CD4-positive, alpha-beta T cell treated with Interferon gamma for 1 hour (primary cell): Measurements from ENCODE around the gene MTO1.
"Not testable (repeated sequence)": the region's sequence is repeated elsewhere in the genome, so short reads cannot be mapped to it uniquely, and the experiment has no call there.

Experiments
- DNase-seq: peaks from one replicate; pipeline ENCODE4 v3.0.0-alpha.2; 2020

The MTO1 gene

DNA sequence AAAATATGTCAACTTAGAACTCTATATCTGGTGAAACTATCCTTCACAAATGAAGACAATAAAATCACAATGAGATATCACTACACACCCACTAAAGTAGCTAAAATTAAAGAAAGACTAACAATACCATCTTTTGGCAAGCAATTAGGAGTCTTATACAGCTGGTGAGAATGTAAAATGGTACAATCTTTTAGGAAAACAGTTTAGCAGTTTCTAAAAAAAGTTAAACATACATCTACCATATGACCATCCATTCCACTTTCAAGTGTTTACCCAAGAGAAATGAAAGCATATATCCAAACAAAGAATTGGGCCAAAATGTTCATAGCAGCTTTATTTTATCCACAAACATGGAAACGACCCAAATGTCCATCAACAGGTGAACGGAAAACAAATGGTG lies 73.1 kb downstream of the MTO1 start:
- no peak for DNase-seq

DNA sequence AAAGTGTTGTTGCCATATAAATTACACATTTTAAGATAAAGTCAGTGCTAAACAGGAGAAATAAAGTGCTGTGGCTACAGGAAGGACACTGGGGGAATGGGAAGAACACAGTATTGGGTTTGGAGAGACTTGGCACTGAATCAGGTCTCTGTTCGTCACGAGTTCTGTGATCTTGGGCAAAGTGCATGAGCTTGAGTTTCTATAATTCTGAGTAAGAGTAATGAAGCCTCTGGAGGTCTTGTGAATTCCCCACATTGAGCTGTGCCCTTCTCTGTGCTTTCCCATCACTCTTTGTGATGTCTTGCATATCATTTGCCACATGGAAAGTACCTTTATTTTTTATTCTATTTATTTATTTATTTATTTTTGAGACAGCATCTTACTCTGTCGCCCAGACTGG lies 76.1 kb downstream of the MTO1 start:
- DNase-seq = no peak

DNA sequence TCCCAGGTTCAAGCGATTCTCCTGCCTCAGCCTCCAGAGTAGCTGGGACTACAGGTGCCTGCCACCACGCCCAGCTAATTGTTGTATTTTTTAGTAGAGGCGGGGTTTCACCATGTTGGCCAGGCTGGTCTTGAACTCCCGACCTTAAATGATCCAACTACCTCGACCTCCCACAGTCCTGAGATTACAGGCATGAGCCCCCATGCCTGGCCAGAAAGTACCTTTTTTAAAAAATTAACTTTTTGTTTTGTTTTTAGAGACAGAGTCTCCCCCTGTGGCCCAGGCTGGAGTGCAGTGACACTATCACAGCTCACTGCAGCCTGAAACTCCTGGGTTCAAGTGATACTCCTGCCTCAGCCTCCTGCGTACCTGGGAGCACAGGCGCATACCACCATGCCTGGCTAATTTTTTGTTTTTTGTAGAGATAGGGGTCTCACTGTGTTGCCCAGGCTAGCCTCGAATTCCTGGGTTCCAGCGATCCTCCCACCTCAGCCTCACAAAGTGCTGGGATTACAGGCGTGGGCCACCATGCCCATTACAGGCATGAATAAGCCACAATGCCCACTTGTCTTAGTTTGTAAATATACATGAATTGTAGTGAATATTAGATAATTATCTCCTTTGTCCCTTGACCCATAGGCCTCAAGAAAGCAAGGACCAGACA lies 76.7 kb downstream of the MTO1 start:
- DNase-seq = no peak

DNA sequence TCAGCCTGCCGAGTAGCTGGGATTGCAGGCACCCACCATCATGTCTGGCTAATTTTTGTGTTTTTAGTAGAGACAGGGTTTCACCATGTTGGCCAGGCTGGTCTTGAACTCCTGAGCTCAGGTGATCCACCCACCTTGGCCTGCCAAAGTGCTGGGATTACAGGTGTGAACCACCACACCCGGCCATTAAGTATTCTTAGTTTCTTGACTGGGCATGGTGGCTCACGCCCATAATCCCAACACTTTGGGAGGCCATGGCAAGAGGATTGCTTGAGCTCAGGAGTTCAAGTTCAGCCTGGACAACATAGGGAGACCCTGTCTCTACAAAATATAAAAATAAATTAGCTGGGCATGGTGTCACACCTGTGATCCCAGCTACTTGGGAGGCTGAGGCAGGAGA lies 80.9 kb downstream of the MTO1 start:
- not testable (repeated sequence) for DNase-seq

DNA sequence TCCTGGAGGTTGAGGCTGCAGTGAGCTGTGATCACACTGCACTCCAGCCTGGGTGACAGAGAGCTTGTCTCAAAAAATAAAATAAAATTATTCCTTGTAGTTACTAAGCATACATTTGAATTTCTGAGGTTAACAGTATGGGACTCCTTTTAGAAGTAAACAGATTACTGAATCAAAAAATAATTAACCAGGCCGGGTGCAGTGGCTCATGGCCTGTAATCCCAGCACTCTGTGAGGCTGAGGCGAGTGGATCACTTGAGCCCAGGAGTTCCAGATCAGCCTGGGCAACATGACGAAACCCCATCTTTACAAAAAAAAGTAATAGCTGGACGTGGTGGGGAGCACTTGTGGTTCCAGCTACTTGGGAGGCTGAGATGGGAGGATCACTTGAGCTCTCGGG lies 81.4 kb downstream of the MTO1 start:
- no peak for DNase-seq

DNA sequence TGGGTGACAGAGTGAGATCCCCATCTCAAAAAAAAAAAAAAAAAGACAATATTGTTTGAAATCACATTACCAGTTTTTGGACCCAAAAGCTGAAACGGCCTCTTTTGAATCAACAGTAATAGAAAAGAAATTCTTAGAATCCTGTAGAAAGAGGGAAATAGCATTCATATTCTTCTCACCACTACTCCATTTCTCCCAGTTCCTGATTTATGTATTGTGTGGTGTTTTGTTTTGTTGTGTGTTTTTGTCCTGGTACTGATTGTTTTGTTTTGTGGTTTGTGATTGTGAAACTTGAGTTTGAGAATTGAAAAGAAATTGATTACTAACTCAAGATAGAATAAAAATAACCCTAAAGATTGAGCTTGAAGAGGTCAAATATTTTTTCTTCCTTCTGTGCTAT lies 85.5 kb downstream of the MTO1 start:
- no peak for DNase-seq

DNA sequence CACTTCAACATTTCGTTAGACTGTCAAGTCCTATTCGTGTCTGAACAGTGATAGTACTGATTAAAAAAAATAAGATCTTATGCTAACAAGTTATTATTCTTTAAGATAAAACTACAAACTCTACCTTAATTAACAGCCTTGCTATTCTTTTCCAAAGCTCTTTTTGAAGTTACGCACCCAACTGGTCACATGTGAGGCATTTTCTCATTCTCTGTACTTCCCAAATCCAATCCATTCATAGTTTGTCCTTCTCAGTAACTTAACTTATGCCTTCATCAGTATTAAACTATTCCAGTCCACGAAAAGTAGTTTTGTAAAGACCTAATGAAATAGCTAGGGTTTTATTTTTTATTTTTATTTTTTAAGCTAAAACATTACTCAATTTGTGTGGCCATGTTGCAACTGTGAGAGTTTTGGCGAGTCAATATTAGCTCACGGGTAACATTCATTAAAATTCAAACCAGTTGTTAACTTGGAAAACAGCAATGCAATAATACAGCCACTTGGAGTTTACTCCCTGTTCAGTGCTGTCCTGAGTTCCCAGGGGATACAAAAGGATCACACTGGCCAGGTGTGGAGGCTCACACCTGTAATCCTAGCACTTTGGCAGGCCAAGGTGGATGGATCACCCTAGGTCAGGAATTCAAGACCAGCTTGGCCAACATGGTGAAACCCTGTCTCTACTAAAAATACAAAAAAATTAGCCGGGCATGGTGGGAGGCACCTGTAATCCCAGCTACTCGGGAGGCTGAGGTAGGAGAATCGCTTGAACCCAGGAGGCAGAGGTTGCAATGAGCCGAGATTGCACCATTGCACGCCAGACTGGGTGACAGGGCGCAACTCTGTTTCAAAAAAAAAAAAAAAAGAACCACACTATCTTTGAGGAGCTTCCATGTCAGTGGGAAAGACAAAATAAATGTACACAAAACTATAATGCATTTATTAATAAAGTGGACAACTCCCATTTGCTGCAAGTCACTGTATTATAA lies 87.2 kb downstream of the MTO1 start:
- no peak for DNase-seq

DNA sequence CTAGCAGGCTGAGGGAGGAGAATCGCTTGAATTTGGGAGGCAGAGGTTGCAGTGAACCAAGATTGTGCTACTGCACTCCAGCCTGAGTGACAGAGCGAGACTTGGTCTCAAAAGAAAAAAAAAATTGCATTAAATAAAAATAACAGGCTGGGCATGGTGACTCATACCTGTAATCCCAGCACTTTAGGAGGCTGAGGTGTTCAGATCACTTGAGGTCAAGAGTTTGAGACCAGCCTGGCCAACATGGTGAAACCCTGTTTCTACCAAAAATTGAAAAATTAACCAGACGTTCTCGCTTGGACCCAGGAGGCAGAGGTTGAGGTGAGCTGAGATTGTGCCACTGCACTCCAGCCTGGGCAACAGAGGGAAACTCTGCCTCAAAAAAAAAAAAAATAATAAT lies 89.6 kb downstream of the MTO1 start:
- not testable (repeated sequence) for DNase-seq

DNA sequence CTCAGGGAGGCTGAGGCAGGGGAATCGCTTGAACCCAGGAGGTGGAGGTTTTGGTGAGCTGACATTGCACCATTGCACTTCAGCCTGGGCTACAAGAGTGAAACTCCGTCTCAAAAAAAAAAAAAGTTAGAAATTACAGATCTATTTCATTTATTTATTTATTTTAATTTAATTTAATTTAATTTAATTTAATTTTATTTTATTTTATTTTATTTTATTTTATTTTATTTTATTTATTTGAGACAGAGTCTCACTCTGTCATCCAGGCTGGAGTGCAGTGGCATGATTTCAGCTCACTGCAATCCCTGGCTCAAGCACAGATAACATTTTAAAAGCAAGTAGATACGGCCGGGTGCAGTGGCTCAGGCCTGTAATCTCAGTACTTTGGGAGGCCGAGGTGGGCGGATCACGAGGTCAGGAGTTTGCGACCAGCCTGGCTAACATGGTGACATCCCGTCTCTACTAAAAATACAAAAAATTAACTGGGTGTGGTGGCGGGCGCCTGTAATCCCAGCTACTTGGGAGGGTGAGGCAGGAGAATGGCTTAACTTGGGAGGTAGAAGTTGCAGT lies 93.9 kb downstream of the MTO1 start:
- not testable (repeated sequence) for DNase-seq

DNA sequence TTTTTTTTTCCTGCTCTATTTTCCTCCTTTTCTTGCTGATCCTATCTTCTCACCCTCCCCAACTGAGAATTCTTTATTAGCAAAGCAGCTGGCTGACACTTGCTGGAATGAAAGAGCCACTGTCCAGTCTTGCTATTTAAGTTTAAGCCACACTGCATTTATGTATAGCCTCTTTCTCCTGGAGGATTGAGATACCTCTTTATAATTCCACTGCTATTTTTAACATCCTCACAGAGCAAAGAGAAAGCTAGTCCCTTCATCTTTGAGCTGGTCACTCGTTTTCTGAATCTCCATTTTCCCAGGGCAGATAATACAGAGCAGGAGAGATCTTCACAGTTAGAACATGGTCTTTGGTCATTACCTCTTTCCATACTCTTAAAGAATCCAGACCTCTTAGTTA lies 95.3 kb downstream of the MTO1 start:
- DNase-seq = no peak
